SW480 (cell line): Measurements from ENCODE around the gene HIGD1C.
"Not testable (repeated sequence)": the region's sequence is repeated elsewhere in the genome, so short reads cannot be mapped to it uniquely, and the experiment has no call there.

Source experiments
- DNase-seq: peaks from one replicate; pipeline ENCODE4 v3.0.0-alpha.2; 2016; ENCODE audit warnings: low spot score

The HIGD1C gene

DNA sequence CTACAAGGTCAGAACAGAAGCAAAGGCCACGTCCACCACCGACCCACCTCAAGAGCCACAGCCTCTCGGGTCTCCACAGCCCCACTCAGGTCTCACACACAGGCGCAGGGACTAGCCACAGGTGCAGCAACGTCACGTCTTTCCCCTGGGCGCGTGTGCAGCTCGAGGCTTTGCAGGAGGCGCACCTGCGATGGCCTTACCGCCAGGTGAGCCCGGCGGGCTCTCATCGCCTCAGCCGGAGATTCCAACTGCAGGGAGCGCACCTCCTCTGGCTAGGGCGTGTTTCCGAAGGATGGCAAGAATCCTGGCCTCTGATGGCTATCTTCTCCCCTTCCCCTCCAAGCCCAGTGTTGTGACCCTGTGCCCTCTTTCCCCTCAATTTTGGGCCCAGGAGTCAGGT, at the start of gene HIGD1C:
TSS of gene HIGD1C (plus strand) at position 35 of the 400 bp plus-strand sequence. CDS start 1,455 bp downstream, outside the sequence.
- no peak for DNase-seq

- not testable (repeated sequence) for DNase-seq
These were observed 43.9 kb upstream of the HIGD1C start for GRCh38 chr12:50908479-50908878.

DNA sequence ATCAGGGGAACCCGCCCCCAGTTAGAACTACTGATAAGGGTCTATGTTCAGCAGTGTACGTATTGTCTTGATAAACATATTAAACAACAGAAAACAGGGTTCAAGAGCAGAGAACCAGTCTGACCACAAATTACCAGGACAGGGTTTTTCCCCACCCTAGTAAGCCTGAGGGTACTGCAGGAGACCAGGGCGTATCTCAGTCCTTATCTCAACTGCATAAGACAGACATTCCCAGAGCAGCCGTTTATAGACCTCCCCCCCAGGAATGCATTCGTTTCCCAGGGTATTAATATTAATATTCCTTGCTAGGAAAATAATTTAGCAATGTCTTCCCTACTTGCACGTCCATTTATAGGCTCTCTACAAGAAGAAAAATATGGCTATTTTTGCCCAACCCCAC, 40.0 kb upstream of the HIGD1C start:
- DNase-seq = not testable (repeated sequence)

- DNase-seq = no peak
These were observed 39.1 kb upstream of the HIGD1C start for GRCh38 chr12:50913224-50913623.

DNA sequence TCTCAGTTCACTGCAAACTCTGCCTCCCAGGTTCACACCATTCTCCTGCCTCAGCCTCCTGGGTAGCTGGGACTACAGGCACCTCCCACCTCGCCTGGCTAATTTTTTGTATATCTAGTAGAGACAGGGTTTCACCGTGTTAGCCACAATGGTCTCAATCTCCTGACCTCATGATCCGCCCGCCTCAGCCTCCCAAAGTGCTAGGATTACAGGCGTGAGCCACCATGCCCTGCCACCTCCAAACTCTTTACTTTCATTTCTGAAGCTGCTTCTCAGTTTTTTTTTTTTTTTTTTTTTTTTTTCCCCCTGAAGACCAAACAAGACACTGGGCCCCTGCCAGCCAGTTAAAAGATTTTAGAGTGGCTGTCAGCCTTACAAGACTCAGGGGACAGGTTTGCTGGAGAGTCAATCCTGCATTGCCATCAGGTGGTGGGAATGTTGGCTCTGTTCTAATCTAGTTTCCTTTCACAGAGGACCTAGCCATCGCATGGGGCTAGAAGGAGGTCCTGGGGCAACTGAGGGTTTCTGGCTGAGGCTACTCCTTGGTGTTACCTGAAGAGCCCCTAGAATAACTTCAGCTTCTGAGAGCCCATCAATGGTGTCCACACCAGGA, 37.4 kb upstream of the HIGD1C start:
- no peak for DNase-seq

DNA sequence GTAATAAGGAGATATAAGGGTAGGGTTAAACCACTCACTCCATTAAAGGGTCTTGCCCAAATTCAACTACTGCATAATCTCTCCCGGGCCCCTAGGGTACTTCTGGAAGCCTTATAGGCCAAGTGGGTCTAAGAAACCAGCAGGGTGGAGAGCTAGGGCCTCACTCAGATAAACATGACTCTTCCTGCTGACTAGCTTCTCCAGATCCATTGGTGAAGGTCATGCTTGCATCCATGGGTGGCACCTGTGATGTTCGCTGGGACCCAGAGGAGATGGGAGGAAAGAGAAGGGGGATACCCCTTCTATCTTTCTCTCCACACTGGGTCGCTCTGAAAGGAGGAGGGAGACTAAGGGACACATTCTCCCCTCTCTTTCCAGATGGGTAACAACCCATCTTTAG, 36.1 kb upstream of the HIGD1C start:
- DNase-seq = no peak

- DNase-seq = no peak
These were observed 33.6 kb upstream of the HIGD1C start for GRCh38 chr12:50918584-50919316.

- DNase-seq = no peak
These were observed 29.5 kb upstream of the HIGD1C start for GRCh38 chr12:50922820-50923219.

- DNase-seq = no peak
These were observed 28.8 kb upstream of the HIGD1C start for GRCh38 chr12:50923361-50924130.

GRCh38 chr12:50924131-50924438, 28.3 kb upstream of the HIGD1C start:
- no peak for DNase-seq

DNA sequence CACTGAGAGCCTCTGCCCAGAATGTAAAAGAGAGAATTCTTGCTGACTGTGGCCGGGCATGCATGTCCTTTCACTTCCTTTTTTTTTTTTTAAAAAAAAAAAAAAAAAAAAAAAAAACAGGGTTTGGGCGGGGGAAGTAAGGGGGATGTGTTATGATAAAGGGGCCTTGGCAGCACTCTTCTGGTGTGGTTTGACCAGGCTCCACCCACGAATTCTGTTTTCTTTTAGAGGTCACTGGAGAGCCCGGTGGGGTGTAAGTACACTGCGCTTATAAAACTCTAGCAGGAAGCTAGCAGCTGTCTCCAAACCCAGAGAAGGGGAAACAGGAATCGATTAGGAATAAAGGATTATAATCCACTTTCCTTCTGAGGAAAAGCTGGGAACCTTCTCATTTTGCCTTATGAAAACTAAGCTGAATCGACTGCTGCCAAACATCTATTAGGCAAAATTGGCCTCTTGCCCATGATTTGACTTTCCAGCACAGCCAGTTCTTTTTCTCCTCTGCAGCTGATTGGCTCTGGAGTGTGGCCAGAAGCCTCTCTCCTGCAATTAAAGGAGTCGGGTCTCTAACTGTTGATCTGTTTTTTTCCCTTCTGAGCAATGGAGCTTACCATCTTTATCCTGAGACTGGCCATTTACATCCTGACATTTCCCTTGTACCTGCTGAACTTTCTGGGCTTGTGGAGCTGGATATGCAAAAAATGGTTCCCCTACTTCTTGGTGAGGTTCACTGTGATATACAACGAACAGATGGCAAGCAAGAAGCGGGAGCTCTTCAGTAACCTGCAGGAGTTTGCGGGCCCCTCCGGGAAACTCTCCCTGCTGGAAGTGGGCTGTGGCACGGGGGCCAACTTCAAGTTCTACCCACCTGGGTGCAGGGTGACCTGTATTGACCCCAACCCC, 27.7 kb upstream of the HIGD1C start:
- peak; percentile 84 for DNase-seq

- DNase-seq = no peak
These were observed 27.0 kb upstream of the HIGD1C start for GRCh38 chr12:50925342-50925651.

- DNase-seq = no peak
These were observed 26.4 kb upstream of the HIGD1C start for GRCh38 chr12:50925920-50926319.

- no peak for DNase-seq
These were observed 25.9 kb upstream of the HIGD1C start for GRCh38 chr12:50926415-50926814.

- DNase-seq = not testable (repeated sequence)
These were observed 25.4 kb upstream of the HIGD1C start for GRCh38 chr12:50926932-50927331.

DNA sequence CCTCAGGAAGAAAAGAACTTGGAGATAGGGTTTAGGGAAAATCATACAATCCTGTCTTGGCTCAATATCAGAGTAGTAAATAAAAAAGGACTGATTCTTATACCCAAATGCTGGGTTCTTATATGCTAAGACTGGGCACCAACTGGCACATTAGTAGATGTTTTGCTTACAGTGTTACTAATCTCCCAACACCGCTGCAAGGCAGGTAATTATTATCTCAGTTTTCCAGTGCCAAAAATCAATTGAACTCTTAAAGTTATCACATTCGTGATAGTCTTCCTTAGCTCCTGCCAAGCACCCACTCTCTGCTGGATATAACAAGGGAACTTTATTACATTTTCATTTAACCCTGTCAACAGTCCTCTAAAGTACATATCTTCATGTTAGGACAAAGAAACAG, 25.0 kb upstream of the HIGD1C start:
- no peak for DNase-seq

- no peak for DNase-seq
These were observed 24.5 kb upstream of the HIGD1C start for GRCh38 chr12:50927766-50928224.

- no peak for DNase-seq
These were observed 24.0 kb upstream of the HIGD1C start for GRCh38 chr12:50928392-50928791.

GRCh38 chr12:50929831-50930230, 22.5 kb upstream of the HIGD1C start:
- DNase-seq = no peak

DNA sequence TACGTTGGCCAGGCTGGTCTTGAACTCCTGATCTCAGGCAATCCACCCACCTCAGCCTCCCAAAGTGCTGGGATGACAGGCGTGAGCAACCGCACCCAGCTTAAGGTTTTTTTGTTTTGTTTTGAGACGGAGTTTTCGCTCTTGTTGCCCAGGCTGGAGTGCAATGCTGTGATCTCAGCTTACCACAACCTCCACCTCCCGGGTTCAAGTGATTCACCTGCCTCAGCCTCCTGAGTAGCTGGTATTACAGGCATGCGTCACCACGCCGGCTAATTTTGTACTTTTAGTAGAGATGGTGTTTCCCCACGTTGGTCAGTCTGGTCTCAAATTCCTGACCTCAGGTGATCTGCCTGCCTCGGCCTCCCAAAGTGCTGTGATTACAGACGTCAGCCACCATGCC, 21.9 kb upstream of the HIGD1C start:
- DNase-seq = not testable (repeated sequence)

DNA sequence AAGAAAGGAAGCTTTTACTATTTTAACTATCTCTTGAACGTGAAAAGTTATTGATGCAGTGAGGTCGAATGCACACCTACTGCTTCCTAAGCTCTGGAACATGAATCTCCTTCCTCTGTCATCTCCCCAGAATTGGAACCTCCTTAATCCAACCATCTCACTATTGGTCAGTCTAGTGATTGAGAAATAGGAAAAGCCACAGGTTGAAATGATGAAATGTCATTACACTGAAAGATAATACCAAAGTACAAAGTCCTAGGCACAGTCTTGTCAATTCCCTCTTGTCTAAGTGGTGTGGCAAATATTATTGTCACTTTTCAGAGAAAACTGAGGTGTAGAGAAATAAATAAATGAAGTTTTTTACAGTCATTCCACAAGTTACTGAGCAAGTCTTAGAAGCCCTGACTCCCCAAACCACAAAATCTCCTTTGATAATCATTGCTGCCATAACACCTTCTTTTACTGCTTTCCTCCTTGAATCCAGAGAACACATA, 19.5 kb upstream of the HIGD1C start:
- DNase-seq = no peak
